ENCODE results near the gene ACACA. TPM values are rescaled to one million over a fixed set of nuclear protein-coding genes. Genes with fewer than 3 reads are reported as not detected.
"Not testable (repeated sequence)": the region's sequence is repeated elsewhere in the genome, so short reads cannot be mapped to it uniquely, and the experiment has no call there.

Gene ACACA
- total RNA-seq, 2 experiments from 2014 or later, result 58.9 to 64.0 TPM

- Mint-ChIP-seq H3K9me3 (ENCODE audit: insufficient read depth) (no peaks in the 10 kb centered on the region), H3K27ac (no peak overlapping the region), H3K4me3 (no peak overlapping the region), H3K4me1 (ENCODE audit: low read depth) (peaks cover 14% of the 10 kb centered on the region), H3K27me3 (ENCODE audit: low read depth) (no peaks in the 10 kb centered on the region), H3K36me3 (ENCODE audit: low read depth) (peaks cover 55% of the 10 kb centered on the region)
- ChIA-PET CTCF (no interaction called here), POLR2A (no interaction called here)
- DNase-seq, result no peak
- no peak for ATAC-seq
Observed at GRCh38 chr17:37425268-37425667, 18.6 kb upstream of the ACACA start.

- Mint-ChIP-seq H3K4me3 (no peak overlapping the region), H3K4me1 (ENCODE audit: low read depth) (peaks cover 1% of the 10 kb centered on the region), H3K36me3 (ENCODE audit: low read depth) (peaks cover 44% of the 10 kb centered on the region), H3K27ac (peak overlapping the region; percentile 3), H3K9me3 (ENCODE audit: insufficient read depth) (no peaks in the 10 kb centered on the region), H3K27me3 (ENCODE audit: low read depth) (no peaks in the 10 kb centered on the region)
- ChIA-PET POLR2A (no interaction called here), CTCF (interaction anchor here (1.5 to 1.8 kb wide), 2 partner anchors 12 to 49 kb away, joined by 3 to 6 read pairs; no protein-coding TSS in a partner anchor)
- DNase-seq (no peak), ATAC-seq (no peak)
Observed at GRCh38 chr17:37422971-37423625, 16.5 kb upstream of the ACACA start.

- H3K4me1 Mint-ChIP-seq (ENCODE audit: low read depth), result peaks cover 12% of the 10 kb centered on the region
- H3K36me3 Mint-ChIP-seq (ENCODE audit: low read depth), result peaks cover 41% of the 10 kb centered on the region
- POLR2A ChIA-PET, result no interaction called here
- H3K9me3 Mint-ChIP-seq (ENCODE audit: insufficient read depth), result no peaks in the 10 kb centered on the region
- ATAC-seq, result no peak
- no peaks in the 10 kb centered on the region for H3K27me3 Mint-ChIP-seq (ENCODE audit: low read depth)
- no peak overlapping the region for H3K27ac Mint-ChIP-seq
- DNase-seq, result no peak
- CTCF ChIA-PET, result no interaction called here
- H3K4me3 Mint-ChIP-seq, result no peak overlapping the region
Observed at GRCh38 chr17:37417852-37418251, 11.2 kb upstream of the ACACA start.

GRCh38 chr17:37413875-37414519, 7.4 kb upstream of the ACACA start:
- no peak overlapping the region for H3K27ac Mint-ChIP-seq
- no peaks in the 10 kb centered on the region for H3K27me3 Mint-ChIP-seq (ENCODE audit: low read depth)
- POLR2A ChIA-PET, result no interaction called here
- ATAC-seq (no peak), DNase-seq (no peak)
- peaks cover 43% of the 10 kb centered on the region for H3K36me3 Mint-ChIP-seq (ENCODE audit: low read depth)
- H3K4me1 Mint-ChIP-seq (ENCODE audit: low read depth), result peaks cover 27% of the 10 kb centered on the region
- CTCF ChIA-PET, result interaction anchor here (0.6 to 1.2 kb wide), 5 partner anchors 13 to 90 kb away, joined by 3 to 5 read pairs (median 4); no protein-coding TSS in a partner anchor
- no peaks in the 10 kb centered on the region for H3K9me3 Mint-ChIP-seq (ENCODE audit: insufficient read depth)
- no peak overlapping the region for H3K4me3 Mint-ChIP-seq

- DNase-seq, result no peak
- H3K4me3 Mint-ChIP-seq, result no peak overlapping the region
- no peaks in the 10 kb centered on the region for H3K9me3 Mint-ChIP-seq (ENCODE audit: insufficient read depth)
- ChIA-PET POLR2A (no interaction called here), CTCF (interaction anchor here (1.1 kb wide), 2 partner anchors 10 to 37 kb away, joined by 4 read pairs; no protein-coding TSS in a partner anchor)
- H3K27me3 Mint-ChIP-seq (ENCODE audit: low read depth), result no peaks in the 10 kb centered on the region
- ATAC-seq, result no peak
- H3K4me1 Mint-ChIP-seq (ENCODE audit: low read depth), result peaks cover 42% of the 10 kb centered on the region
- no peak overlapping the region for H3K27ac Mint-ChIP-seq
- peaks cover 52% of the 10 kb centered on the region for H3K36me3 Mint-ChIP-seq (ENCODE audit: low read depth)
Observed at GRCh38 chr17:37410357-37410756, 3.7 kb upstream of the ACACA start.

GRCh38 chr17:37408145-37408479, 1.5 kb upstream of the ACACA start:
- not testable (repeated sequence) for ATAC-seq; H3K9me3 Mint-ChIP-seq (ENCODE audit: insufficient read depth); DNase-seq; H3K27me3 Mint-ChIP-seq (ENCODE audit: low read depth)
- peaks cover 48% of the 10 kb centered on the region for H3K36me3 Mint-ChIP-seq (ENCODE audit: low read depth)
- ChIA-PET POLR2A (interaction anchor here (1.3 to 1.5 kb wide), 2 partner anchors 22 to 197 kb away, joined by 3 to 8 read pairs; no protein-coding TSS in a partner anchor), CTCF (interaction anchor here (1.1 to 2.9 kb wide), 4 partner anchors 11 to 197 kb away, joined by 3 to 9 read pairs (median 8); no protein-coding TSS in a partner anchor)
- peak overlapping the region; percentile 91 for H3K27ac Mint-ChIP-seq
- peaks cover 52% of the 10 kb centered on the region for H3K4me1 Mint-ChIP-seq (ENCODE audit: low read depth)
- H3K4me3 Mint-ChIP-seq, result peak overlapping the region; percentile 84

- H3K4me3 Mint-ChIP-seq, result peak overlapping the region; percentile 99
- H3K27me3 Mint-ChIP-seq (ENCODE audit: low read depth), result no peaks in the 10 kb centered on the region
- ChIA-PET POLR2A (interaction anchor here (0.6 kb wide), 1 partner anchor 202 kb away, joined by 4 read pairs; no protein-coding TSS in a partner anchor), CTCF (interaction anchor here (4.0 kb wide), 1 partner anchor 32 kb away, joined by 22 read pairs; no protein-coding TSS in a partner anchor)
- H3K27ac Mint-ChIP-seq, result peak overlapping the region; percentile 97
- DNase-seq (no peak), ATAC-seq (no peak)
- H3K4me1 Mint-ChIP-seq (ENCODE audit: low read depth), result peaks cover 55% of the 10 kb centered on the region
- H3K9me3 Mint-ChIP-seq (ENCODE audit: insufficient read depth), result no peaks in the 10 kb centered on the region
- H3K36me3 Mint-ChIP-seq (ENCODE audit: low read depth), result peaks cover 48% of the 10 kb centered on the region
Observed at GRCh38 chr17:37405955-37406634, 541 bp downstream of the ACACA start.

GRCh38 chr17:37405522-37405921, 1.1 kb downstream of the ACACA start:
- not testable (repeated sequence) for ATAC-seq; H3K27me3 Mint-ChIP-seq (ENCODE audit: low read depth); DNase-seq; H3K9me3 Mint-ChIP-seq (ENCODE audit: insufficient read depth)
- Mint-ChIP-seq H3K4me3 (peak overlapping the region; percentile 99), H3K4me1 (ENCODE audit: low read depth) (peaks cover 52% of the 10 kb centered on the region), H3K27ac (peak overlapping the region; percentile 97), H3K36me3 (ENCODE audit: low read depth) (peaks cover 42% of the 10 kb centered on the region)
- ChIA-PET CTCF (interaction anchor here (4.0 kb wide), 1 partner anchor 31 kb away, joined by 22 read pairs; no protein-coding TSS in a partner anchor), POLR2A (interaction anchor here (0.6 kb wide), 1 partner anchor 203 kb away, joined by 4 read pairs; no protein-coding TSS in a partner anchor)

- Mint-ChIP-seq H3K4me3 (no peak overlapping the region), H3K9me3 (ENCODE audit: insufficient read depth) (no peaks in the 10 kb centered on the region), H3K4me1 (ENCODE audit: low read depth) (peaks cover 31% of the 10 kb centered on the region), H3K36me3 (ENCODE audit: low read depth) (peaks cover 26% of the 10 kb centered on the region), H3K27ac (no peak overlapping the region), H3K27me3 (ENCODE audit: low read depth) (no peaks in the 10 kb centered on the region)
- ATAC-seq (no peak), DNase-seq (no peak)
- ChIA-PET CTCF (interaction anchor here (0.6 to 1.6 kb wide), 2 partner anchors 8 to 27 kb away, joined by 3 to 5 read pairs; no protein-coding TSS in a partner anchor), POLR2A (no interaction called here)
Observed at GRCh38 chr17:37400505-37400904, 6.1 kb downstream of the ACACA start.

- CTCF ChIA-PET, result interaction anchor here (1.6 kb wide), 1 partner anchor 26 kb away, joined by 5 read pairs; no protein-coding TSS in a partner anchor
Observed at GRCh38 chr17:37399265-37399803, 7.3 kb downstream of the ACACA start.

GRCh38 chr17:37393352-37393751, 13.3 kb downstream of the ACACA start:
- Mint-ChIP-seq H3K4me1 (ENCODE audit: low read depth) (peaks cover 21% of the 10 kb centered on the region), H3K27ac (no peak overlapping the region), H3K36me3 (ENCODE audit: low read depth) (no peaks in the 10 kb centered on the region), H3K9me3 (ENCODE audit: insufficient read depth) (no peaks in the 10 kb centered on the region), H3K4me3 (no peak overlapping the region), H3K27me3 (ENCODE audit: low read depth) (no peaks in the 10 kb centered on the region)
- DNase-seq (no peak), ATAC-seq (no peak)
- CTCF ChIA-PET, result interaction anchor here (7.0 kb wide), 1 partner anchor 19 kb away, joined by 85 read pairs; the partner anchor contains the start of gene C17orf78
- POLR2A ChIA-PET, result no interaction called here

More at GRCh38 chr17:37399265-37399803, 7.3 kb downstream of the ACACA start:
- no peak for ATAC-seq
- DNase-seq, result no peak
- Mint-ChIP-seq H3K27ac (no peak overlapping the region), H3K27me3 (ENCODE audit: low read depth) (no peaks in the 10 kb centered on the region), H3K4me3 (no peak overlapping the region), H3K4me1 (ENCODE audit: low read depth) (peaks cover 23% of the 10 kb centered on the region), H3K9me3 (ENCODE audit: insufficient read depth) (no peaks in the 10 kb centered on the region), H3K36me3 (ENCODE audit: low read depth) (peaks cover 17% of the 10 kb centered on the region)
- POLR2A ChIA-PET, result no interaction called here
